ENCODE data around the gene G3BP2.
"Not testable (repeated sequence)": the region's sequence is repeated elsewhere in the genome, so short reads cannot be mapped to it uniquely, and the experiment has no call there.

G3BP2 gene

GRCh38 chr4:75678473-75678872 lies 5.3 kb upstream of the G3BP2 start:
- H3K36me3 ChIP-seq (ENCODE audit: control insufficient read depth, insufficient read depth, low read length): no peaks in the 10 kb centered on the region

GRCh38 chr4:75675004-75675531 lies 1.9 kb upstream of the G3BP2 start:
- peaks cover 14% of the 10 kb centered on the region for H3K4me1 ChIP-seq (ENCODE audit: control insufficient read depth, insufficient read depth, low read length)
- no peak overlapping the region for H3K4me3 ChIP-seq (ENCODE audit: low read length)
- no peak overlapping the region for H3K27ac ChIP-seq (ENCODE audit: low read depth, low read length)
- H3K27me3 ChIP-seq (ENCODE audit: control insufficient read depth, insufficient read depth, low read length): no peaks in the 10 kb centered on the region
- H3K36me3 ChIP-seq (ENCODE audit: control insufficient read depth, insufficient read depth, low read length): no peaks in the 10 kb centered on the region
- H3K9ac ChIP-seq (ENCODE audit: low read length): no peak overlapping the region

More at GRCh38 chr4:75678473-75678872, 5.3 kb upstream of the G3BP2 start:
- no peak overlapping the region for H3K4me3 ChIP-seq (ENCODE audit: low read length)
- no peak overlapping the region for H3K9ac ChIP-seq (ENCODE audit: low read length)
- H3K4me1 ChIP-seq (ENCODE audit: control insufficient read depth, insufficient read depth, low read length): peaks cover 6% of the 10 kb centered on the region
- H3K27me3 ChIP-seq (ENCODE audit: control insufficient read depth, insufficient read depth, low read length): no peaks in the 10 kb centered on the region
- H3K27ac ChIP-seq (ENCODE audit: low read depth, low read length): no peak overlapping the region

GRCh38 chr4:75673959-75674328 lies 733 bp upstream of the G3BP2 start:
- peak overlapping the region; percentile 80 for H3K9ac ChIP-seq (ENCODE audit: low read length)
- no peaks in the 10 kb centered on the region for H3K36me3 ChIP-seq (ENCODE audit: control insufficient read depth, insufficient read depth, low read length)
- H3K27ac ChIP-seq (ENCODE audit: low read depth, low read length): peak overlapping the region; percentile 98
- H3K4me3 ChIP-seq (ENCODE audit: low read length): peak overlapping the region; percentile 67
- no peaks in the 10 kb centered on the region for H3K27me3 ChIP-seq (ENCODE audit: control insufficient read depth, insufficient read depth, low read length)
- peaks cover 14% of the 10 kb centered on the region for H3K4me1 ChIP-seq (ENCODE audit: control insufficient read depth, insufficient read depth, low read length)

GRCh38 chr4:75672461-75673026 lies 667 bp downstream of the G3BP2 start:
- Histone ChIP-seq H3K4me1 (ENCODE audit: control insufficient read depth, insufficient read depth, low read length) (peaks cover 14% of the 10 kb centered on the region), H3K27me3 (ENCODE audit: control insufficient read depth, insufficient read depth, low read length) (no peaks in the 10 kb centered on the region), H3K36me3 (ENCODE audit: control insufficient read depth, insufficient read depth, low read length) (no peaks in the 10 kb centered on the region), H3K4me3 (ENCODE audit: low read length) (peak overlapping the region; percentile 94), H3K27ac (ENCODE audit: low read depth, low read length) (peak overlapping the region; percentile 98), H3K9ac (ENCODE audit: low read length) (peak overlapping the region; percentile 87)

GRCh38 chr4:75671802-75672421 lies 1.3 kb downstream of the G3BP2 start:
- Histone ChIP-seq H3K4me1 (ENCODE audit: control insufficient read depth, insufficient read depth, low read length) (peaks cover 14% of the 10 kb centered on the region), H3K27me3 (ENCODE audit: control insufficient read depth, insufficient read depth, low read length) (no peaks in the 10 kb centered on the region), H3K9ac (ENCODE audit: low read length) (peak overlapping the region; percentile 87), H3K4me3 (ENCODE audit: low read length) (peak overlapping the region; percentile 94), H3K27ac (ENCODE audit: low read depth, low read length) (peak overlapping the region; percentile 98), H3K36me3 (ENCODE audit: control insufficient read depth, insufficient read depth, low read length) (no peaks in the 10 kb centered on the region)

GRCh38 chr4:75668596-75668995 lies 4.6 kb downstream of the G3BP2 start:
- no peak overlapping the region for H3K4me3 ChIP-seq (ENCODE audit: low read length)
- H3K36me3 ChIP-seq (ENCODE audit: control insufficient read depth, insufficient read depth, low read length): no peaks in the 10 kb centered on the region
- H3K4me1 ChIP-seq (ENCODE audit: control insufficient read depth, insufficient read depth, low read length): peaks cover 8% of the 10 kb centered on the region
- H3K27ac ChIP-seq (ENCODE audit: low read depth, low read length): no peak overlapping the region
- no peak overlapping the region for H3K9ac ChIP-seq (ENCODE audit: low read length)
- no peaks in the 10 kb centered on the region for H3K27me3 ChIP-seq (ENCODE audit: control insufficient read depth, insufficient read depth, low read length)

- not testable (repeated sequence) for H3K27ac ChIP-seq (ENCODE audit: low read depth, low read length); H3K4me1 ChIP-seq (ENCODE audit: control insufficient read depth, insufficient read depth, low read length); H3K36me3 ChIP-seq (ENCODE audit: control insufficient read depth, insufficient read depth, low read length); H3K27me3 ChIP-seq (ENCODE audit: control insufficient read depth, insufficient read depth, low read length); H3K4me3 ChIP-seq (ENCODE audit: low read length); H3K9ac ChIP-seq (ENCODE audit: low read length)
Measured at GRCh38 chr4:75667636-75668035, 5.6 kb downstream of the G3BP2 start.

GRCh38 chr4:75666299-75666698 lies 6.9 kb downstream of the G3BP2 start:
- no peak overlapping the region for H3K9ac ChIP-seq (ENCODE audit: low read length)
- no peak overlapping the region for H3K27ac ChIP-seq (ENCODE audit: low read depth, low read length)
- no peak overlapping the region for H3K4me3 ChIP-seq (ENCODE audit: low read length)
- H3K36me3 ChIP-seq (ENCODE audit: control insufficient read depth, insufficient read depth, low read length): no peaks in the 10 kb centered on the region
- no peaks in the 10 kb centered on the region for H3K27me3 ChIP-seq (ENCODE audit: control insufficient read depth, insufficient read depth, low read length)
- H3K4me1 ChIP-seq (ENCODE audit: control insufficient read depth, insufficient read depth, low read length): peaks cover 6% of the 10 kb centered on the region

- not testable (repeated sequence) for H3K4me1 ChIP-seq (ENCODE audit: control insufficient read depth, insufficient read depth, low read length); H3K4me3 ChIP-seq (ENCODE audit: low read length); H3K9ac ChIP-seq (ENCODE audit: low read length); H3K27me3 ChIP-seq (ENCODE audit: control insufficient read depth, insufficient read depth, low read length); H3K27ac ChIP-seq (ENCODE audit: low read depth, low read length); H3K36me3 ChIP-seq (ENCODE audit: control insufficient read depth, insufficient read depth, low read length)
Measured at GRCh38 chr4:75664604-75665003, 8.6 kb downstream of the G3BP2 start.

- H3K9ac ChIP-seq (ENCODE audit: low read length): no peak overlapping the region
- H3K36me3 ChIP-seq (ENCODE audit: control insufficient read depth, insufficient read depth, low read length): peaks cover 4% of the 10 kb centered on the region
- H3K4me1 ChIP-seq (ENCODE audit: control insufficient read depth, insufficient read depth, low read length): no peaks in the 10 kb centered on the region
- H3K27ac ChIP-seq (ENCODE audit: low read depth, low read length): no peak overlapping the region
- no peaks in the 10 kb centered on the region for H3K27me3 ChIP-seq (ENCODE audit: control insufficient read depth, insufficient read depth, low read length)
- no peak overlapping the region for H3K4me3 ChIP-seq (ENCODE audit: low read length)
Measured at GRCh38 chr4:75662626-75663025, 10.6 kb downstream of the G3BP2 start.

GRCh38 chr4:75660491-75660890 lies 12.7 kb downstream of the G3BP2 start:
- H3K9ac ChIP-seq (ENCODE audit: low read length): no peak overlapping the region
- peaks cover 4% of the 10 kb centered on the region for H3K36me3 ChIP-seq (ENCODE audit: control insufficient read depth, insufficient read depth, low read length)
- no peaks in the 10 kb centered on the region for H3K27me3 ChIP-seq (ENCODE audit: control insufficient read depth, insufficient read depth, low read length)
- no peak overlapping the region for H3K4me3 ChIP-seq (ENCODE audit: low read length)
- no peaks in the 10 kb centered on the region for H3K4me1 ChIP-seq (ENCODE audit: control insufficient read depth, insufficient read depth, low read length)
- no peak overlapping the region for H3K27ac ChIP-seq (ENCODE audit: low read depth, low read length)

- Histone ChIP-seq H3K36me3 (ENCODE audit: control insufficient read depth, insufficient read depth, low read length) (peaks cover 6% of the 10 kb centered on the region), H3K4me1 (ENCODE audit: control insufficient read depth, insufficient read depth, low read length) (no peaks in the 10 kb centered on the region), H3K4me3 (ENCODE audit: low read length) (no peak overlapping the region), H3K27me3 (ENCODE audit: control insufficient read depth, insufficient read depth, low read length) (no peaks in the 10 kb centered on the region), H3K27ac (ENCODE audit: low read depth, low read length) (no peak overlapping the region), H3K9ac (ENCODE audit: low read length) (no peak overlapping the region)
Measured at GRCh38 chr4:75659512-75660031, 13.6 kb downstream of the G3BP2 start.

GRCh38 chr4:75658876-75659275 lies 14.3 kb downstream of the G3BP2 start:
- H3K27ac ChIP-seq (ENCODE audit: low read depth, low read length): no peak overlapping the region
- no peaks in the 10 kb centered on the region for H3K4me1 ChIP-seq (ENCODE audit: control insufficient read depth, insufficient read depth, low read length)
- peaks cover 9% of the 10 kb centered on the region for H3K36me3 ChIP-seq (ENCODE audit: control insufficient read depth, insufficient read depth, low read length)
- H3K27me3 ChIP-seq (ENCODE audit: control insufficient read depth, insufficient read depth, low read length): no peaks in the 10 kb centered on the region
- H3K9ac ChIP-seq (ENCODE audit: low read length): no peak overlapping the region
- H3K4me3 ChIP-seq (ENCODE audit: low read length): no peak overlapping the region
